GM12878 (cell line): Measurements from ENCODE around the gene R3HDM1. TPM values are rescaled to one million over a fixed set of nuclear protein-coding genes. Genes with fewer than 3 reads are reported as not detected.

ENCODE experiments used
- ATF2 ChIP-seq: IDR thresholded peaks from 2 replicates; pipeline ENCODE4 v1.6.1; 2012; ENCODE audit warnings: low read length, inconsistent platforms
- BACH1 ChIP-seq: fragments of 450-650 bp; IDR thresholded peaks from 2 replicates; pipeline ENCODE4 v1.6.1; 2017; ENCODE audit warnings: mild to moderate bottlenecking, borderline replicate concordance
- BHLHE40 ChIP-seq, 2 experiments: fragments of 450-650 bp in 1 of 2; IDR thresholded peaks; 2 replicates each; pipeline ENCODE4 v1.6.1; 2011 to 2017; ENCODE audit warnings: low read depth in 2 of 2, borderline replicate concordance in 1 of 2, improper control_type of control experiment in 1 of 2, low read length in 1 of 2, mild to moderate bottlenecking in 1 of 2
- CHD1 ChIP-seq: IDR thresholded peaks from 2 replicates; pipeline ENCODE4 v1.6.1; 2012; ENCODE audit warnings: low read depth, low read length, improper control_type of control experiment
- CREM ChIP-seq: IDR thresholded peaks from 2 replicates; pipeline ENCODE4 v1.6.1; 2014; ENCODE audit warnings: antibody characterized with exemption, low read depth
- DPF2 ChIP-seq: fragments of 450-650 bp; IDR thresholded peaks from 2 replicates; pipeline ENCODE4 v1.6.1; 2017; ENCODE audit warnings: mild to moderate bottlenecking
- ETV6 ChIP-seq, 2 experiments: fragments of 450-650 bp in 1 of 2; IDR thresholded peaks in 1 of 2; conservative IDR thresholded peaks in 1 of 2; 2 replicates each; pipeline ENCODE4 v1.6.1; 2014; ENCODE audit warnings: antibody characterized with exemption in 1 of 2, borderline replicate concordance in 1 of 2, low read depth in 1 of 2, mild to moderate bottlenecking in 1 of 2, moderate library complexity in 1 of 2
- HDAC2 ChIP-seq: fragments of 200-600 bp; sonication (generic); IDR thresholded peaks from 2 replicates; pipeline ENCODE4 v1.6.1; 2017
- HDGF ChIP-seq: fragments of 450-650 bp; IDR thresholded peaks from 2 replicates; pipeline ENCODE4 v1.6.1; 2016; ENCODE audit warnings: antibody characterized with exemption
- IKZF2 ChIP-seq, 2 experiments: fragments of 450-650 bp; IDR thresholded peaks; 2 replicates each; pipeline ENCODE4 v1.6.1; 2017; ENCODE audit warnings: mild to moderate bottlenecking in 2 of 2, moderate library complexity in 2 of 2
- IRF4 ChIP-seq: IDR thresholded peaks from 2 replicates; pipeline ENCODE4 v1.6.1; 2011; ENCODE audit warnings: low read depth, low read length
- KLF5 ChIP-seq: fragments of 450-650 bp; IDR thresholded peaks from 2 replicates; pipeline ENCODE4 v1.6.1; 2014; ENCODE audit warnings: mild to moderate bottlenecking; ENCODE audit not compliant: partially characterized antibody
- NFYB ChIP-seq: IDR thresholded peaks from 2 replicates; pipeline ENCODE4 v1.6.1; 2011; ENCODE audit warnings: low read depth, mild to moderate bottlenecking, low read length, improper control_type of control experiment, moderate library complexity; ENCODE audit not compliant: insufficient read depth
- RAD21 ChIP-seq: IDR thresholded peaks from 2 replicates; pipeline ENCODE4 v1.6.1; 2011; ENCODE audit warnings: mild to moderate bottlenecking, low read depth, low read length, moderate library complexity; ENCODE audit not compliant: insufficient read depth
- RFX5 ChIP-seq: IDR thresholded peaks from 2 replicates; pipeline ENCODE4 v1.6.1; 2011; ENCODE audit warnings: low read depth, low read length, improper control_type of control experiment
- RUNX3 ChIP-seq: IDR thresholded peaks from 2 replicates; pipeline ENCODE4 v1.6.1; 2012; ENCODE audit warnings: low read length, inconsistent platforms
- SRF ChIP-seq, 2 experiments: IDR thresholded peaks; 2 replicates each; pipeline ENCODE4 v1.6.1; 2011; ENCODE audit warnings: low read depth in 2 of 2, low read length in 2 of 2, mild to moderate bottlenecking in 1 of 2, moderate library complexity in 1 of 2
- ZBTB4 ChIP-seq: fragments of 450-650 bp; formaldehyde crosslinking; IDR thresholded peaks from 2 replicates; pipeline ENCODE4 v1.4.0; 2022; ENCODE audit warnings: mild to moderate bottlenecking, moderate library complexity
- polyA plus RNA-seq, 11 experiments: library from polyadenylated mRNA; depleted of rRNA in 4 of 11; unstranded in 6 of 11; stranded (reverse) in 5 of 11; fragments of >200 nt; fragmentation: Nextera tagmentation in 4 of 11; fragmentation: Illumina TruSeq in 1 of 11; extraction: Ambion mirVana in 4 of 11; extraction: Trizol in 1 of 11; gene quantifications; 1 replicate in 1 of 11; 2 replicates in 10 of 11; pipeline versions ENCODE4 v1.2.1 to v1.2.3, GENCODE V29; 2011 to 2016; ENCODE audit warnings: inconsistent platforms in 2 of 11, missing spikeins in 2 of 11, low read depth in 1 of 11
- total RNA-seq, 4 experiments: library from RNA; depleted of rRNA in 3 of 4; stranded (reverse); fragments of >200 nt in 3 of 4; fragmentation: Illumina TruSeq in 1 of 4; extraction: Trizol in 1 of 4; gene quantifications; 2 replicates each; pipeline versions ENCODE4 v1.2.1 to v1.2.3, GENCODE V29; 2013 to 2021
- TF ChIP-seq, protein P1 (sequence below): fragments of 450-650 bp; formaldehyde crosslinking; IDR thresholded peaks from 2 replicates; pipeline ENCODE4 v1.4.0; 2020; ENCODE audit warnings: mild to moderate bottlenecking, moderate library complexity
- TF ChIP-seq, protein P2 (sequence below): fragments of 450-650 bp; IDR thresholded peaks from 2 replicates; pipeline ENCODE4 v1.6.1; 2017; ENCODE audit warnings: mild to moderate bottlenecking

The R3HDM1 gene
- total and polyA plus RNA-seq, 10 of the 15 experiments (the other 5 are each of a cell fraction or from before 2014, with no cell fraction given) = 16.8 to 89.6 (median 47.7) TPM

DNA sequence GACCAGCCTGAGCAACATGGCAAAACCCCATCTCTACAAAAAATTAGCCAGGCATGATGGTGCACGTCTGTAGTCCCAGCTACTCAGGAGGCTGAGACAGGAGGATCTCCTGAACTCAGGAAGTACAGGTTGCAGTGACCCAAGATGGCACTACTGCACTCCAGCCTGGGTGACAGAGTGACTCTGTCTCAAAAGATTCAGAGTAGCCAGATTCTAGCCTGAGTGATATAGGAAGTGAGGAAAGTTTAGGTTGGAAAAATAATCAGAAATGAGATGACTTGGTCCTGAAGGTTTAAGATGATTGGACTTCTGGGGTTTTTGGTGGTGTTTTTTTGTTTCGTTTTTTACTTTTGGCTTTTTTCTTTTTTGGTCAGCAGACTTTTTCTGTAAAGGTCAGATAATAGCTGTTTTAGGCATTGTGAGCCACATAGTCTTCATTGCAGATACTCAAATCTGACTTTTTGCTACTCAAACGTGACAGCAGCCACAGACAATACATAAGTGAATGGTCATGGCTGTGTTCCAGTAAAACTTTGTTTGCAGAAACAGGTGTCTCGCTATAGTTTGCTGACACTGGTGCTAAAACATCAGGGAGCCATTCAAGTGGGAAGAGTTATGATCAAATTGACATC is 106.3 kb downstream of the R3HDM1 start (continued):
- TF ChIP-seq ZBTB4 (CRISPR knock-in tag) (no peak), KLF5 (no peak), HDAC2 (no peak), IKZF2 (IDR thresholded peaks at IDR 0.05) (no peak), HDGF (no peak), DPF2 (no peak), ETV6 (conservative IDR thresholded peaks at IDR 0.05 in 1 of 2, IDR thresholded peaks at IDR 0.05 in 1 of 2; ENCODE audit: borderline replicate concordance in 1 of 2, low read depth in 1 of 2) (0 out of 4 replicates have a peak, but pooled peaks of 1 of the 2 experiments have one; percentile 17), ATF2 (peak; percentile 68; the same call in 1 of the 2 replicates), RAD21 (no peak), CHD1 (no peak), SRF (IDR thresholded peaks at IDR 0.05; ENCODE audit: low read depth in 2 of 2, low read length in 2 of 2) (no peak), NFYB (no peak), RFX5 (no peak), RUNX3 (peak; percentile 79), BHLHE40 (IDR thresholded peaks at IDR 0.05; ENCODE audit: borderline replicate concordance in 1 of 2, low read depth in 2 of 2, low read length in 1 of 2) (peak; percentile 58 to 80; a peak in 3 of 4 replicates), IRF4 (0 out of 2 replicates have a peak, but pooled peaks have one; percentile 30), BACH1 (no peak), CREM (peak; percentile 28; the same call in 1 of the 2 replicates)
- TF ChIP-seq, protein P1, sequence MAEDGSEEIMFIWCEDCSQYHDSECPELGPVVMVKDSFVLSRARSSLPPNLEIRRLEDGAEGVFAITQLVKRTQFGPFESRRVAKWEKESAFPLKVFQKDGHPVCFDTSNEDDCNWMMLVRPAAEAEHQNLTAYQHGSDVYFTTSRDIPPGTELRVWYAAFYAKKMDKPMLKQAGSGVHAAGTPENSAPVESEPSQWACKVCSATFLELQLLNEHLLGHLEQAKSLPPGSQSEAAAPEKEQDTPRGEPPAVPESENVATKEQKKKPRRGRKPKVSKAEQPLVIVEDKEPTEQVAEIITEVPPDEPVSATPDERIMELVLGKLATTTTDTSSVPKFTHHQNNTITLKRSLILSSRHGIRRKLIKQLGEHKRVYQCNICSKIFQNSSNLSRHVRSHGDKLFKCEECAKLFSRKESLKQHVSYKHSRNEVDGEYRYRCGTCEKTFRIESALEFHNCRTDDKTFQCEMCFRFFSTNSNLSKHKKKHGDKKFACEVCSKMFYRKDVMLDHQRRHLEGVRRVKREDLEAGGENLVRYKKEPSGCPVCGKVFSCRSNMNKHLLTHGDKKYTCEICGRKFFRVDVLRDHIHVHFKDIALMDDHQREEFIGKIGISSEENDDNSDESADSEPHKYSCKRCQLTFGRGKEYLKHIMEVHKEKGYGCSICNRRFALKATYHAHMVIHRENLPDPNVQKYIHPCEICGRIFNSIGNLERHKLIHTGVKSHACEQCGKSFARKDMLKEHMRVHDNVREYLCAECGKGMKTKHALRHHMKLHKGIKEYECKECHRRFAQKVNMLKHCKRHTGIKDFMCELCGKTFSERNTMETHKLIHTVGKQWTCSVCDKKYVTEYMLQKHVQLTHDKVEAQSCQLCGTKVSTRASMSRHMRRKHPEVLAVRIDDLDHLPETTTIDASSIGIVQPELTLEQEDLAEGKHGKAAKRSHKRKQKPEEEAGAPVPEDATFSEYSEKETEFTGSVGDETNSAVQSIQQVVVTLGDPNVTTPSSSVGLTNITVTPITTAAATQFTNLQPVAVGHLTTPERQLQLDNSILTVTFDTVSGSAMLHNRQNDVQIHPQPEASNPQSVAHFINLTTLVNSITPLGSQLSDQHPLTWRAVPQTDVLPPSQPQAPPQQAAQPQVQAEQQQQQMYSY (CRISPR knock-in tag) = no peak
- TF ChIP-seq, protein P2, sequence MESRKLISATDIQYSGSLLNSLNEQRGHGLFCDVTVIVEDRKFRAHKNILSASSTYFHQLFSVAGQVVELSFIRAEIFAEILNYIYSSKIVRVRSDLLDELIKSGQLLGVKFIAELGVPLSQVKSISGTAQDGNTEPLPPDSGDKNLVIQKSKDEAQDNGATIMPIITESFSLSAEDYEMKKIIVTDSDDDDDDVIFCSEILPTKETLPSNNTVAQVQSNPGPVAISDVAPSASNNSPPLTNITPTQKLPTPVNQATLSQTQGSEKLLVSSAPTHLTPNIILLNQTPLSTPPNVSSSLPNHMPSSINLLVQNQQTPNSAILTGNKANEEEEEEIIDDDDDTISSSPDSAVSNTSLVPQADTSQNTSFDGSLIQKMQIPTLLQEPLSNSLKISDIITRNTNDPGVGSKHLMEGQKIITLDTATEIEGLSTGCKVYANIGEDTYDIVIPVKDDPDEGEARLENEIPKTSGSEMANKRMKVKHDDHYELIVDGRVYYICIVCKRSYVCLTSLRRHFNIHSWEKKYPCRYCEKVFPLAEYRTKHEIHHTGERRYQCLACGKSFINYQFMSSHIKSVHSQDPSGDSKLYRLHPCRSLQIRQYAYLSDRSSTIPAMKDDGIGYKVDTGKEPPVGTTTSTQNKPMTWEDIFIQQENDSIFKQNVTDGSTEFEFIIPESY = no peak
